GM12872 (cell line): ENCODE data around the gene CDKN1A.
A peak's percentile ranks its signal among the peaks of the same experiment; 100 is the strongest.

Experiments
- CTCF ChIP-seq: IDR thresholded peaks from 3 replicates; pipeline ENCODE4 v1.5.1; 2011; ENCODE audit warnings: low read depth, mild to moderate bottlenecking, low read length, moderate library complexity; ENCODE audit not compliant: insufficient read depth

The CDKN1A gene

GRCh38 chr6:36701401-36701991, 23.0 kb downstream of the CDKN1A start:
- TF ChIP-seq CTCF: peak; percentile 71

GRCh38 chr6:36702656-36703055, 24.1 kb downstream of the CDKN1A start:
- TF ChIP-seq CTCF: no peak

GRCh38 chr6:36703081-36703606, 24.6 kb downstream of the CDKN1A start:
- TF ChIP-seq CTCF: no peak

GRCh38 chr6:36703982-36704381, 25.5 kb downstream of the CDKN1A start:
- TF ChIP-seq CTCF: no peak

- TF ChIP-seq CTCF: no peak
Observed at GRCh38 chr6:36706339-36706738, 27.8 kb downstream of the CDKN1A start.

- TF ChIP-seq CTCF: no peak
Observed at GRCh38 chr6:36712816-36713215, 34.3 kb downstream of the CDKN1A start.

- TF ChIP-seq CTCF: no peak
Observed at GRCh38 chr6:36713846-36714245, 35.3 kb downstream of the CDKN1A start.

GRCh38 chr6:36714511-36714910, 36.0 kb downstream of the CDKN1A start:
- no peak for TF ChIP-seq CTCF
